Measurements from ENCODE around the gene CD28.

- TF ChIP-seq CTCF (IDR thresholded peaks at IDR 0.05; ENCODE audit: insufficient read depth, low read length, poor library complexity, severe bottlenecking): no peak
- no peak for TF ChIP-seq EZH2phosphoT487 (conservative IDR thresholded peaks at IDR 0.05; ENCODE audit: low read length)
These were observed 23.7 kb upstream of the CD28 start for GRCh38 chr2:203682688-203683130.

Data from SU-DHL-6 (cell line).